ENCODE results near the gene SHROOM1. TPM values are rescaled to one million over a fixed set of nuclear protein-coding genes. Genes with fewer than 3 reads are reported as not detected.

SHROOM1 gene
- polyA plus RNA-seq, 4 donors, result 10.8 to 21.8 (median 15.7) TPM

GRCh38 chr5:132854301-132854700 is 23.9 kb upstream of the SHROOM1 start:
- DNase-seq (ENCODE audit: low read depth in 4 of 4, low spot score in 3 of 4), result no peak

GRCh38 chr5:132853790-132854189 is 23.3 kb upstream of the SHROOM1 start:
- no peak for DNase-seq (ENCODE audit: low read depth in 4 of 4, low spot score in 3 of 4)

- no peak for DNase-seq (ENCODE audit: low read depth in 4 of 4, low spot score in 3 of 4)
Observed at GRCh38 chr5:132853323-132853722, 22.9 kb upstream of the SHROOM1 start.

GRCh38 chr5:132850066-132850465 is 19.6 kb upstream of the SHROOM1 start:
- no peak for DNase-seq (ENCODE audit: low read depth in 4 of 4, low spot score in 3 of 4)

- no peak for DNase-seq (ENCODE audit: low read depth in 4 of 4, low spot score in 3 of 4)
Observed at GRCh38 chr5:132849347-132849746, 18.9 kb upstream of the SHROOM1 start.

GRCh38 chr5:132848270-132848669 is 17.8 kb upstream of the SHROOM1 start:
- no peak for DNase-seq (ENCODE audit: low read depth in 4 of 4, low spot score in 3 of 4)

- no peak for DNase-seq (ENCODE audit: low read depth in 4 of 4, low spot score in 3 of 4)
Observed at GRCh38 chr5:132841305-132841704, 10.9 kb upstream of the SHROOM1 start.

GRCh38 chr5:132840896-132841295 is 10.4 kb upstream of the SHROOM1 start:
- DNase-seq (ENCODE audit: low read depth in 4 of 4, low spot score in 3 of 4), result no peak

GRCh38 chr5:132840313-132840712 is 9.9 kb upstream of the SHROOM1 start:
- DNase-seq (ENCODE audit: low read depth in 4 of 4, low spot score in 3 of 4), result no peak

- no peak for DNase-seq (ENCODE audit: low read depth in 4 of 4, low spot score in 3 of 4)
Observed at GRCh38 chr5:132839426-132840301, 9.2 kb upstream of the SHROOM1 start.

GRCh38 chr5:132838516-132839282 is 8.3 kb upstream of the SHROOM1 start:
- DNase-seq (ENCODE audit: low read depth in 4 of 4, low spot score in 3 of 4), result no peak

- no peak for DNase-seq (ENCODE audit: low read depth in 4 of 4, low spot score in 3 of 4)
Observed at GRCh38 chr5:132837868-132838267, 7.4 kb upstream of the SHROOM1 start.

GRCh38 chr5:132836852-132837251 is 6.4 kb upstream of the SHROOM1 start:
- no peak for DNase-seq (ENCODE audit: low read depth in 4 of 4, low spot score in 3 of 4)

- DNase-seq (ENCODE audit: low read depth in 4 of 4, low spot score in 3 of 4), result no peak
Observed at GRCh38 chr5:132834057-132834456, 3.6 kb upstream of the SHROOM1 start.

- no peak for DNase-seq (ENCODE audit: low read depth in 4 of 4, low spot score in 3 of 4)
Observed at GRCh38 chr5:132832612-132833011, 2.2 kb upstream of the SHROOM1 start.

GRCh38 chr5:132831095-132831860 is 831 bp upstream of the SHROOM1 start:
- DNase-seq (ENCODE audit: low read depth in 4 of 4, low spot score in 3 of 4), result no peak

GRCh38 chr5:132829742-132830435 is 558 bp downstream of the SHROOM1 start:
- DNase-seq (ENCODE audit: low read depth in 4 of 4, low spot score in 3 of 4), result no peak

GRCh38 chr5:132828846-132829494 is 1.5 kb downstream of the SHROOM1 start:
- DNase-seq (ENCODE audit: low read depth in 4 of 4, low spot score in 3 of 4), result no peak

- DNase-seq (ENCODE audit: low read depth in 4 of 4, low spot score in 3 of 4), result no peak
Observed at GRCh38 chr5:132827943-132828673, 2.3 kb downstream of the SHROOM1 start.
